ENCODE results near the gene CISD2. TPM values are rescaled to one million over a fixed set of nuclear protein-coding genes. Genes with fewer than 3 reads are reported as not detected.
A peak's percentile ranks its signal among the peaks of the same experiment; 100 is the strongest.
"Not testable (repeated sequence)": the region's sequence is repeated elsewhere in the genome, so short reads cannot be mapped to it uniquely, and the experiment has no call there.

Gene CISD2
- polyA plus RNA-seq (2013, experiment 1 of 2; ENCODE audit: insufficient read length) = 46.1 TPM
- polyA plus RNA-seq (2013, experiment 2 of 2; ENCODE audit: insufficient read length) = 31.8 TPM

GRCh38 chr4:102868781-102869568 is at the start of gene CISD2:
Gene CISD2, plus strand, starts transcription at chr4:102868992. Its CDS starts 93 bp downstream, at chr4:102869085.
- peak; percentile 93 for DNase-seq

- not testable (repeated sequence) for DNase-seq
Measured at GRCh38 chr4:102819100-102819499, 49.7 kb upstream of the CISD2 start.

- DNase-seq = peak; percentile 8
Measured at GRCh38 chr4:102819588-102820365, 49.0 kb upstream of the CISD2 start.

- no peak for DNase-seq
Measured at GRCh38 chr4:102823464-102823863, 45.3 kb upstream of the CISD2 start.

- DNase-seq = no peak
Measured at GRCh38 chr4:102823897-102824296, 44.9 kb upstream of the CISD2 start.

GRCh38 chr4:102824398-102824797 is 44.4 kb upstream of the CISD2 start:
- DNase-seq = no peak

GRCh38 chr4:102825261-102826091 is 43.3 kb upstream of the CISD2 start:
- DNase-seq = peak; percentile 82

GRCh38 chr4:102826105-102826889 is 42.5 kb upstream of the CISD2 start:
- DNase-seq = no peak

GRCh38 chr4:102826890-102827673 is 41.7 kb upstream of the CISD2 start, which contains the start of gene UBE2D3:
Gene UBE2D3, minus strand, starts transcription at chr4:102827551. Its CDS starts 1,043 bp downstream, at chr4:102826508.
- peak; percentile 94 for DNase-seq

GRCh38 chr4:102827674-102828496 is 40.9 kb upstream of the CISD2 start:
- DNase-seq = peak; percentile 100

GRCh38 chr4:102828497-102828808 is 40.3 kb upstream of the CISD2 start:
- peak; percentile 13 for DNase-seq

- DNase-seq = no peak
Measured at GRCh38 chr4:102829803-102830202, 39.0 kb upstream of the CISD2 start.

GRCh38 chr4:102832105-102832504 is 36.7 kb upstream of the CISD2 start:
- no peak for DNase-seq

- no peak for DNase-seq
Measured at GRCh38 chr4:102832667-102833066, 36.1 kb upstream of the CISD2 start.

GRCh38 chr4:102836596-102836995 is 32.2 kb upstream of the CISD2 start:
- DNase-seq = no peak

- no peak for DNase-seq
Measured at GRCh38 chr4:102842367-102842766, 26.4 kb upstream of the CISD2 start.

GRCh38 chr4:102843273-102843672 is 25.5 kb upstream of the CISD2 start:
- DNase-seq = no peak

GRCh38 chr4:102843938-102844337 is 24.9 kb upstream of the CISD2 start:
- DNase-seq = peak; percentile 43

GRCh38 chr4:102847687-102848086 is 21.1 kb upstream of the CISD2 start:
- DNase-seq = no peak

GRCh38 chr4:102849579-102850104 is 19.1 kb upstream of the CISD2 start:
- DNase-seq = no peak

Data from fibroblast of skin of back (primary cell).